GM20431 (cell line): ENCODE results near the gene GSK3A.

Experiments
- in situ Hi-C: fragments of 300-500 bp; cut with MseI, MboI; formaldehyde crosslinking; loops from one replicate; pipeline ENCODE4 v1.15.0; 2020; ENCODE audit warnings: low sequenced_read_pairs; ENCODE audit not compliant: unreplicated experiment

The GSK3A gene

DNA sequence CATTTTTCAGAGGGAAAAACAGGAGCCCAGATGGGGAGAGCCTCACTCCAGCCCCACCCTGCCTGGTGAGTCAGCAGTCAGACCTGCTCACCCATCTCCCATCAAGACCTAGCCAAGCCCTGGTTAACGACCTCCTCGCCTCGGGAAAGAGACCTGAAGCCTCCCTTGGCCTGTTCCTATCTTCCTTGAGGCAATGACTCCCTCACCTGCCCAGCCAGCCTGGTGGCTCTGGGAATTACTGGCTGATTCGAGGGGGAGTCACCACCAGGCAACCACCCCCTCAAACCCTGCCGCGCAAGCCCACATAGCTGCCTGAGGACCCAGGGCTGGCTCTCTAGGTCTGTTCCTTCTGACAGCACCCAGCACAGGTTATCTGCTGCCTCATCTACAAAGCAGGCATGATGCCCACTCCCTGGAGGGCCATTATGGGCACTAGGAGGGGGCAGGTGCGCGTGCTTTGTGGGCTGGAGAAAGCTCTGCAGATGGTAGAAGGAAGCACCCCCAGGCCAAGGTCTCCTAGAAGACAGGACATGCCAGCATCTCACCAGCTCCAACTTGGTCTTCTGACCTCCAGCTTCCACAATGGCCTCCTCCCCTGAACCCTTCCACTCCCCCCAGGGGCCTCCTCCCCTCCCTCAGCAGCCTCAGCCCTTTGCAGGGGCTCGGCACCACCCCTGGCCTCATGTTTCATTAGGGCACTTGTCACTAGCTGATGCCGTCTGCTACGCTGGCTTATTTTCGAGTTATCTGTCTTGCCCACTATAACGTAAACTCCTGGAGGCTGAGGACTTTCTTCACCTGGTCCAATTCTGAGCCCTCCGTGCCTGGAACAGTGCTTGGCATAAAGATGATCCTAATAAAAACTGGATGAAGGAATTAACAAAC is 35.3 kb downstream of the GSK3A start:
- in situ Hi-C loops, result no loop called here

DNA sequence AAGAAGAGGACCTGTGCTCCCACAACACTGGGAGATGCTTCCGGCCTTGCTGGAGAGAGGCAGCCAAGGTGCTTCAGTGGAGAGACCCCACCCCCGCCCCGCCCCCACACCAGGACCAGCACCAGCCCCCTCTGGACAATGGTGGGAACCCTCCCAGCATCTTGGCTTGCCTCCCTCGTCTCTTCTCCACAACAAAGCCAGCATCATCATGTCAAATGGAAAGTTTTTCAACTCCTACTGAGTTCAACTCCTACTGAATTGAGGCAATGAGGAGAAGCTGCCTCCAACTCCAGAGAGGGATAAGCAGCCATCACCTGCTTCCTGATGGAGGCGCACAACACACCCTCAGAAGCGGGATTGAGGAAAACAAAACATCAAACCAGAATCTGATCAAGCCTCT is 37.7 kb downstream of the GSK3A start:
- in situ Hi-C loops, result no loop called here

DNA sequence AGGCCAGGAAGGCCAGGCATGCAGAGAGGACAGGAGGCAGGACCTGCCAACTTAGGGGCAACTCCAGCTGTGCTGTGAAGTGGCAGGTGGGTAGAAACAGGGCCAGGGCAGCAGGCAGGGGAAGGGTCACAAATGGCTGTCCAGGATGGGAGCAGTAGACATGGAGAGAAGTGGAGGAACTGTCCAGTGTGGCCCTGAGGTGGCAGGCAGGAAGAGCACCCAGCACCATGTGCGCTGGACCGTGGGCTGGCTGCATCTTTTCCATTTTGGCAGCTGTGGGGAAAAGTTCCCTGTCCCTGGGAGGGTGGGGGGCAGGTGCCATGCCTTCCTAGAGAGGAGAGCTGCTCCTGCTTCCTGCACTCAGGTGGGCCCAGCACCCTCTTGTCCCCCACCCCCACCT is 38.7 kb downstream of the GSK3A start:
- in situ Hi-C loops, result no loop called here

DNA sequence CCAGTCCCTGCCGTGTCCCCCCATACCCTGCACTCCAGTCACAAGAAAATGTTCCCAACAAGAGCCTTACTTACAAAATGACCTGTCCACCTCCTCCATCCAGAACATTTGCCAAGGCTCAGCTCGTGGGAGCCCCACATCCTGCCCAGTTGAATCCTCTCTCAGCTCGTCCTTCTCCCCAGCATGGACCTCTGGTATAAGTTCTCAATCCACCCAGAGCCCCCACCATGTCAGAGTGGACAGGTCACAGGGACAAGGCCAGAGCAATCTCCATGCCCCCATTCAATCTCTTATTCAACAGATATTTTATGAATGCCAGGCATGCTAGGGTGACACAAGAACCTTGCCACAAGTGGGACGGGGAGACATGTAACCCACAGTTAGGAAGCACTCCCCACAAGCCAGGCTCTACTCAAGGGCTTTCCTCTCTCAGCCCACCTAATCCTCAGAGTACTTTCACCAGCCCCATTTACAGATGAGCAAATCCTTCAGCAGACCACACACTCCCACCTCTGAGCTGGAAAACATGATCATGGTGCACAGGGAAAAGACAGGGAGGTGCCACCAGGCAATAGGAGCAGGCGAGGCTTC is 40.0 kb downstream of the GSK3A start:
- in situ Hi-C loops, result no loop called here

DNA sequence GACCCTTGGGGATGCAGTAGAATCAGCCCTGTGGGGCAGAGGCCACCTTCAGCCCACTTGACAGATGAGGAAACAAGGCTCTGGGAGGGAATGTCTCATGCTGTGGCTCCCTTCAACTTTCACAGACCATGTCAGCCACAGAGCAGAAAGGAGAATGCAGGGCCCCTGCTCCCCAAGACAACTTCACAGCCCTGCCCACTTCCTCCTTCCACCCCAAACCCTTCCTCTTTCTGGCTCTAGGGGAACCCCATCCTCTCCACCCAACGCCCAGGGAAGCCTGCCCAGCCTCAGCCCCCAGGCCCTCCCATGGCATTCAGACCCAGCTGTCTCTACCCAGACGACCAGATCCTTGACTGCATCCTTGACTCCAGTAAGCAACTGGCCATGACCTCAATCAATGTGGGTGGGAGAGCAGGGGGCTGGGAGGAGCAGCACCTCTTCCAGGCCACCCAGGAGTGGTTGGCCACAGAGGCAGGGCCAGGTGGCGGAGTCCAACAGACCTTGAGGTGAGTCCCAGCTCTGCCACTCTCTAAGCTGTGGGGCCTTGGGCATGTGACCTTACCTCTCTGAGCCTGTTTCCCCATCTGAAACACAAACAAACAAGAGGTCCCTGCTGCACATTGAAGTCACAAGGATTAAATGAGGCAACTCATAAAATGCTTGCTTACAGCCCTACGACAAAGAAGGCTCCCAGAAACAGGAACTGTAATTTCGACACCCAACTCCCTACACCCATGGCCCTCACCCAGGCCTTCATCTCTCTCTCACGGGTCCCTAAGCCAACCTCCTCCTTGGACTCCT is 40.7 kb downstream of the GSK3A start:
- in situ Hi-C loops, result no loop called here

DNA sequence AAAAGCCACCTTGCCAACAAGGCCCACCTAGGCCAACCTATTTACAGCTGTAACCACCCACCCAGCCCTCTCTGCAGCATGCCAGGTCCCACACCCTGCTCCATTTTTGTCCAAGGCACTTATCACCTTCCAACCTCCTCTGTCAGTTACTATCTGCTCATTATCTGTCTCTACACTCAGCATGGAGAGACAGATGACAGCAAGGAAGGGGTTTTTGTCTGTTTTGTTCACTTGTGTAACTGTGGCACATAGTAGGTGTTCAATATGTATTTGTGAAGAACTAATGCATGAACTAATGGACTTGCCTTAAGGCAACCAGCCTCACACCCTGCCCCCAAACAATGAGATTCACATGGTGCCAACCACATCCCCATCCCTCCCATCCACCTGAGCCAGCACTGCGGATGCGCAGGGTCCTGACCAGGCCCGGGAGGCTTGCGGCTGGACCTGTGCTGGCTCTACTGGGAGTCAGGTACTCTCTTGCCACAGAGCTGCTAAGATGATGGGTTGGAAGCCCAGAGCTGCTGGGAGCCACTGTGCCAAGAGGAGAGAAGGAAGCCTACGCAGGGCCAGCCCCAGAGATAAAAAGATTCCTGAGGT is 42.2 kb downstream of the GSK3A start:
- in situ Hi-C loops, result no loop called here

DNA sequence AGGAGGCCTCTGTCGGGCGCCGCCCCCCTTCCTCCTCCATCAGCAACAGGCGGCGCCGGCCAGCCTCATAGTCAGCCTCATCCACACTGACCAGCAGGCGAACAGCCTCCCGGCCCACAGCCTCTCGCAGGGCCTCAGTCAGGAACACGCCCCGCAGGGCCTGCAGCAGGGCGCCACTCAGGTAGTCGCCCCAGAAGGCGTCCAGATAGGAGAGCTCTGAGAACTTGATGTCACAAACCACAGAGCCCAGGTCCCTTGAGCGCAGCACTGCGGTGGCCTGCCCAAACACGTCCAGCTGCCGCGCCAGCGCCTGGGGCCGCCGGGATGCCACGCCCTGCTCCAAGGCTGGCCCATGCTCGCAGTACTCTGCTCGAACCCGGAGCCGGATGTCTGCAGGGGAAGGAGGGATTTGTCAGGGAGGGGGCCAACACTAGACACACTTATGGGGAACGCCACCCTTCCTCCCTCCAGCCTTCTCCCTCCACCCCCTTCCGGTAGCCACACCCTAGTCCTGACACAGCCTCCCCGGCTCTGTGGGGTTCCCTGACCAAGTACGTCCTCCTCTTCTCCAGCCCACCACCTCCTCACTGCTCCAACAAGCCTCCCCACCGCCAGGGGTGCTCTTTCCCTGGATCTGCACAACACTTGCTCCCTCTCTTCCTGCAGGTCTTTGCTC is 42.8 kb downstream of the GSK3A start:
- in situ Hi-C loops, result no loop called here

DNA sequence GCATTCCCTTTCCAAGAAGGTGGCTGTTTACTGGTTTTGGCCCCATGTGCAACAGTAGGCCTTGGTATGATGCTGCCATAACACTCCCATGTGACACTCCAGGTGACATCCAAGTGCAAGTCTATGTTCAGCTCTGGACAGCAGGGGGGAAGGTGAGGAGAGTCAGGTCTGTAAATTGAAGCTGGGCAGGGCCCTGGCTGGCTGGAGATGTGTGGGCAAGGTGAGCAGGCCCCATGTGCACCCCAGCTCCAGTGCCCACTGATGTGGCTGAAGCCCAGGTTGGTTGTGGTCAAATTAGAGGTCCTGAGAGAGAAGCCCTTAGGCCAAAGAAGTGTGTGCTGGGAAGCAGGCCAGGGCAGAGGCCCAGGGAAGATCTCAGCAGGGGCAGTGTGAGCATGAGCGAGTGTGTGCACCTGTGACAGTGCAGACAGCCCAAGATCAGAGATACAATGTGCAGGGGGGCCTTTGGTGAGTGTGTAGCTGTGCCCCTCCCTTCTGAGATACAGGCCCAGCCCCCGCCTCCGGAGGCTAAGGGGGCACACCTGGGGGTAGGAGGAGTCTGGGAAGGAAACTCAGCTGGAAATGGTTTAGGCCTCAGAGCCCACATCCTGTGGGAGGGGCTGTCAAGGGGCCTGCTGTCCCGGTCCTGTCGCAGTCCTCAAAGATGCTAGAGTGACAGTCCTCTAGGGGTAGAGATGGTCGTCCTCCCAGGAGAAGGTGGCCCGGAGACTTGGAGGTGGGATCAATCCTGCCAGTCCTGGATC is 43.5 kb downstream of the GSK3A start:
- in situ Hi-C loops, result no loop called here

DNA sequence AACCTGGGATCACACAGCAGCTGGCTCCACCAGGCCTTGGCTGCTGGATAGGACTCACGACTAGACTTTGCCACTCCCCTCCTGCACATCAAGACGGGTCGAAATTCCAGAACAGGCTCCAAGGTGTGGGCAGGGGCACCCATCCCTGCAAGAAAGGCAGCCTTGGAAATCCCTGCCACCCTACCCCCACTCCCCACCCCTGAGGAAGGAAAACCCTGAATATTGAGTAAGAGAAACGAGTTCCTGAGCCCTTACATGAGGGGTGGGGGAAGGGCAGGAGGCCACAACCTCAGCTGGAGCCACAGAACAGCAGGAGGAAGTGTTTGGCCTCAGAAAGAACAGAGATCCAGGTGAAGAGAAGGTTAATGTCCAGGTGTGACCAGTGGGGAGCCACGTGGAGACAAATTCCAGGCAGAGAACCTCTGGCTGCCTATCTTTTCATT is 45.0 kb downstream of the GSK3A start:
- in situ Hi-C loops, result no loop called here

DNA sequence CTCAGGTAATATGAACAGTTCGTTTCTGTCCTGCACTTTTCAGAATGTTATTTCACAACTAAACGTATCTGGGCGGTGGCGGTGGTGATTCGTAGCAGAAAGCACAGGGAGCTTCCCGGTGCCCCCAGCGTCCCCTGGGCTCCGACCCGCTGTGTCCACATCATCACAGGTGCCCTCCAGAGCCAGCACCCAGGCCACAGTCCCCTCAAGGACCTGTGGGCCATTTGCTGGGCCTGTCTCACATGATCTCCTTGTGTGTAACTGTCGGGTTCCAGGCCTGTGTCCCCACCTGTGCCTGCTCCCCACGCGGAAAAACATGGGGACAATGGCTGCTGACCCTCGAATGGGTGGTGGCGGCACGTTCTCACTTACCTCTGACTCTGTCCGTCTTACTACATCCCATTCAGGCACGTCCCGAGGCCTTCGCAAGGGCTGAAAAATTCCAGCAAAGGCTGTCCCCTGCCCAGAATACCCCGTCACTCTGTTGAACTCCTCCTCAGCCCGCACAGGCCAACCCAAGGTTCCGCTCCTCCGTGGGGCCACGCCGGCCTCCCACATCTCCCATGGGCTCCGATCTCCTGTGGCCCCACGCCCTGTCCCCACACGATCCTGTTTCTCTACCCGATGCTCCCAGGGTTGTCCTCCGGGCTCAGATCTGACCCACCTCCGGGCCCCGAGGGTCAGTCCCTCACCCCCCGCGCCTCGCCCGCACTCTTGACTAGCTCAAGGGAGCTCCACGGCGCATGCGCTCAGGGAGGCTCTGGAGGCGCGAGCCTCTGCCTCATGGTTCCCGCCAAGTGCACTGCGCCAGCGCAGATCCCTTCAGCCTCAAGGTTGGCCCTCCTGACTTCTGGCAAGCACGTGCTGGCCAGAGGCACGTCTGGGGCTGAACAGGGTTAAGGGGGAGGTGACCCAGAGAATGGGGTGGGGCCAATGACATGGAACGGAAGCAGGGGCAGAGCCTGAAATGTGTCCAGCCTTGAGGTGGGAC is 46.1 kb downstream of the GSK3A start:
- in situ Hi-C loops, result no loop called here

DNA sequence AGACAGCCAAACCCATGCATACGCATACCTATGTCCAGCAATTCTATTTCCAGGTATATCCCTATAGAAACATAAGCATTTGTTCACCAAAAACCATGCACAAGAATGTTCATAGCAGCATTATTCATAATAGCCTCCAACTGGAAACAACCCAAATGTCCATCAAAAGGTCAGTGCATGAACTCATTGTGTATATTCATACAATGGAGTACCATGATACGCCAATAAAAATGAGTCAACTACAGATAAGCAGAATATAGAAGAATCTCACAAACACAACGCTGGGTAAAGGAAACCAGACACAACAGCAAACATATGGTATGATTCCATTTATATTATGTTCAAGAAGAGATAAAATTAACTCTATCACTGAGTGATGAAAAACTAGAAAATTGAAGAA is 48.7 kb downstream of the GSK3A start:
- in situ Hi-C loops, result no loop called here

DNA sequence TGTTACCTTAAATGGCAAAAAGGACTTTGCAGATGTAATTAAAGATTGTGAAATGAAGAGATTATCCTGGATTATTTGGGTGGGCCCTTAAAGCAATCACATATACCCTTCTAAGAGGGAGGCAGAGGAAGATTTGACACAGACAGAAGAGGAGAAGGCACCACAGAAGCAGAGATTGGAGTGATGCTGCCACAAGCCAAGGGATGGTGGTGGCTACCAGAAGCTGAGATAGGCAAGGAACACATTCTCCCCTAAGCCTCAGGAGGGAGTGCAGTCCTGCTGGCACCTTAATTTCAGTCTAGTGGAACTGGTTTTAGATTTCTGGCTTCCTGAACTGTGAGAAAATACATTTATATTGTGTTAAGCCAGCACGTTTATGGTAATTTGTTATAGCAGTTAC is 49.1 kb downstream of the GSK3A start:
- in situ Hi-C loops, result no loop called here

DNA sequence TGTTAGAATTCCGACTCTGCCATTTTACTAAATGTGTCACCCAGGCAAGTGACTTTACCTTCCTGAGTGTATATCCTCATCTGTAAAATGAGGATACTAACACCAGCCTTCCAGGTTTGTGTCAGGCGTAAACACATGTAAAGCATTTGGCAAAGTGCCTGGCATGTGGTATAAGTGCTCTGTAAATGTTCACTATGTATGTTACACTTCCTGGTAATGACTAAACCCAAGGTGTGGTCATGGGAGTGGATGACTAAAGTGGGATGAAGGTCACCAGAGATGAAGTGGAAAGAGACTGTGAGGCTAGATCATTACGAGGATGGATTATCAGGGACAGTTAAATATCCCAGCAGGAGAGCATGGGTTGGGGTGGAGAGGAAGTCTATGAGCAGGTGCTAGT is 50.5 kb downstream of the GSK3A start:
- in situ Hi-C loops, result no loop called here

DNA sequence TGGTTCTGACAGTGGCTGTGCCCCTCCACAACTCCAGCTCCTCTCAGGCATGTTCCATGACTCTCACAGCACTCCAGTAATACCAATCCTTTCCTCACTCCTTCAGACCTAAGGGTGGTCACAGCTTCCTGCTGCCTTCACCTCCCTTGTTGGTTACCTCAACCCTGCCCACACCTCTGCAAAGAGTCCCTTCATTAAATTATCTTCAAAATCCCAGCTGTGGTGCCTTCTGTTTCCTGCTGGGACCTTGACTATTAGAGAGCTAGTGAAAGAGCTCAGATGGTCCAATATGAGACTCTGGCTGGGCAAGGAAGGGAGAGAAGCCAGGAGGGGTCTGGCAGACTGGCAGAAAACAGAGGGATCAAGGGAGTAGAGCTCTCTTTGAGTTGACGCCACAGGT is 51.1 kb downstream of the GSK3A start:
- in situ Hi-C loops, result no loop called here

DNA sequence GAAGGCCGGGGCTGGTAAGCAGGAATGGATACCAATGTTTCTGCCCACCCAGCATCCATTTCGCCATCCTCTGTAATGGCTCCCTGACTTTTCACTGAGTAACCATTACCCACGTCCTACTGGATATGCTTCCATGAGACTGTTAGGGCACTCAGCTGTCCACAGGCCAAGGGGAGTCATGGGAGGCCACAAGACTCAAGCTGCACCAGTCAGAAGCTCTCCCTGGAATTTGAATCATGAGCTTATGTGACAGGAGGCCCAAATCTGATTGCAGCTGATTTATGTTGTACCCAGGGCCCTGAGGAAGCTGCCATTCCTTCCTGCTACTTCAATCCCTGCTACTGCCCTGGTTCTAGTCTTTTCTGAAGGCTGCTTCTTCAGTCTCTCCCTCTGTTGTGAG is 53.3 kb downstream of the GSK3A start:
- in situ Hi-C loops, result no loop called here

DNA sequence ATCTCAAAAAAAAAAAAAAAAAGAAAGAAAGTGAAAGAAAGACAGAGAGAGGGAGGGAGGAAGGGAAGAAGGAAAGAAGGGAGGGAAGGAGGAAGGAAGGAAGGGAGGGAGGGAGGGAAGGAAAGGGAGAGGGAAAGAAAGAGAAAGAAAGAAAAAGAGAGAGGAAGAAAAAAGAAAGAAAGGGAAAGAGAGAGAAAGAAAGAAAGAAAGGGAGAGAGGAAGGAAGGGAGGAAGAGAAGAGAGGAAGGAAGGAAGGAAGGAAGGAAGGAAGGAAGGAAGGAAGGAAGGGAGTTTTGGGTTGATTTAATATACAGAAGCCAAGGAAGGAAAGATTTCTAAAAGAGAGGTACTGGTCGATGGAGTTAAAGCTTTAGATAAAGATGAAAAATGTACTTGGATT is 53.7 kb downstream of the GSK3A start:
- in situ Hi-C loops, result no loop called here

DNA sequence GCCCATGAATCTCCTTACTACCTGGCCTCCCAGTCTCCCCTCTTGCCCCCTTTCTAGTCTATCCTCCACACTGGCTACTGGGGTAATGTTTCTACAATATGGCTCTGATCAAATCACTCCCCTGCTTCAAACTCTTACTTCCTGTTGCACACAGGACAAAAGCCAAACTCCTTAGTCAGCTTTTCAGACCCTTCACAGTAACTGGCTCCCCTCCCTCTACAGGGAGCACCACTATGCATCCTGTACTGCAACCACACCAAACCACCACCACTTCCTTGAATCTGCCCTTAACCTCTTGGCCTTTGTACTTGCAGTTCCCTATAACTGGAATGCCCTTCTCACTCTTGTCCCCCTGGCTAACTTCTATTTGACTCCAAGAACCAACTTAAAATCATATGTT is 57.1 kb downstream of the GSK3A start:
- in situ Hi-C loops, result no loop called here

DNA sequence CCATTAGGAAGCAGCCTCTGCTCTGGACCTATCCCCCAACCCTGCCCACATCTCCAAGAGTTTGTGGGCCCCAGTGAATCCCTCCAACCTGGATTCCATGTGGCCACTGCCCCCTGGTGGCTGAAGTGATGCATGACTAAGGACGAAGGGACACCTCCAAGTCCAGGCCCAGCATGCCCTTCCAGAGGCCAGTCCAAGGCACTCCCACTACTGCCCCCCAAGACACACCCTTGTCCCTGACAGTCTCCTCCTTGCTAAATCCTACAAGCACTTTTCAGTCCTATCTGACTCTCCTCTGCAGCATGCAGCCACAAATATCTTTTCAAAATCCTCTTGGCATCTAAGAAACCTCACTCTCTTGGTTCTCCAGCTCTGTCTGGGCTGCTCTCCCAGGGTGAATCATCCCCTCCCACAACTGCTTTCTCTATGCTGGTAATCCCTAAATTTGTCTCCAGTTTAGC is 58.0 kb downstream of the GSK3A start:
- in situ Hi-C loops, result no loop called here
